Activated CD4-positive, alpha-beta T cell treated with anti-CD3 and anti-CD28 coated beads for 4 hours (primary cell): ENCODE results near the gene CEP57.
"Not testable (repeated sequence)": the region's sequence is repeated elsewhere in the genome, so short reads cannot be mapped to it uniquely, and the experiment has no call there.

ENCODE experiments used
- DNase-seq, 2 donors: peaks; one replicate each; pipeline ENCODE4 v3.0.0-alpha.2; 2020

CEP57 gene

GRCh38 chr11:95863486-95864140, 73.3 kb downstream of the CEP57 start:
- DNase-seq, result no peak

DNA sequence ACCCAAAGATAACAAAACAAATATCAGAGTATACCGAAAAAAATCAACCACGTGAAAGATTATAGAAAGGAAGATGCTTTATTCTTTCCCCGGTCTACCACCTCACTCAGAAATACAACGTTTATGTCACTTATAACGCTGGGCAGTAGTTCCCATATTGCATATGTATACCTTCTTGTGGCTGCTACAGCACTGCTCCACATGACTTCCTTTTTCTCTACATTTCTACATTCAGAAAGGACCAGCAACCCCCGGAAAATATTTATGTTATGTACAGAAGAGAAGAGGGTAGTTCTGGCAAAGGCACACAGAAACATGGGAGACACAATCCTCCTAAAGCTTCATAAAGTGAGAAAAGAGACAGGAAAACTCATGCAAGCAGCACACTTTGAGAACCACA, 76.8 kb downstream of the CEP57 start:
- no peak for DNase-seq

DNA sequence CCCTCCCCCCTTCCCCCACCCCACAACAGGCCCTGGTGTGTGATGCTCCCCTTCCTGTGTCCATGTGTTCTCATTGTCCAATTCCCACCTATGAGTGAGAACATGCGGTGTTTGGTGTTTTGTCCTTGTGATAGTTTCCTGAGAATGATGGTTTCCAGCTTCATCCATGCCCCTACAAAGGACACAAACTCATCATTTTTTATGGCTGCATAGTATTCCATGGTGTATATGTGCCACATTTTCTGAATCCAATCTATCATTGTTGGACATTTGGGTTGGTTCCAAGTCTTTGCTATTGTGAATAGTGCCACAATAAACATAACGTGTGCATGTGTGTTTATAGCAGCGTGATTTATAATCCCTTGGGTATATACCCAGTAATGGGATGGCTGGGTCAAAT, 80.6 kb downstream of the CEP57 start:
- DNase-seq, result not testable (repeated sequence)

DNA sequence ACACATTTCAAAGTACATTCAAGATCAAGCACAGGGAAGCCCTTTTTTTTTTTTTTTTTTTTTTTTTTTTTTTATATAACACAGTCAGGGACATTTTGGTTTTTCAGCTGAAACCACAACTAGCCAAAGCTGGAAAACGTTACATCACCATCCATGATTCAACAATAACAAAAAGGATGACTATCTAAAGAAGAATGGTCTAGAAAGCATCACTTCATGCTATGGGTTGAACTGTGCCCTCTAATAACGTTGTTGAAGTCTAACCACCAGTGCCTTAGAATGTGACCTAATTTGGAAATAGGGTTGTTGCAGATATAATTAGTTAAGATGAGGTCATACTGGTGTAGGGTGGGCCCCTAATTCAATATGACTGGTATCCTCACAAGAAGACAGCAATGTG, 87.0 kb downstream of the CEP57 start:
- no peak for DNase-seq
